A549 (cell line): ENCODE data around the gene AUTS2. TPM values are rescaled to one million over a fixed set of nuclear protein-coding genes. Genes with fewer than 3 reads are reported as not detected.

Experiments
- ATAC-seq, 2 experiments: fragments of 200-7000 bp in 1 of 2; fragments of >200 bp in 1 of 2; cut with Nextera tagmentation in 1 of 2; cut with Tn5 transposase in 1 of 2; 3 replicates each; pipeline versions ENCODE4 v1.8.0 to v1.9.1; 2018 to 2020; ENCODE audit warnings: mild to moderate bottlenecking in 1 of 2, moderate library complexity in 1 of 2
- CTCF ChIA-PET: fragments of 300-600 bp; sonication (Branson Sonifier 250); formaldehyde crosslinking; extraction: SDS; loops from one replicate; lab custom pipeline; 2021; ENCODE audit warnings: antibody characterized with exemption, inconsistent platforms; lab: Yijun Ruan, JAX
- POLR2A ChIA-PET: fragments of 350-600 bp; formaldehyde crosslinking; extraction: SDS; loops from one replicate; lab custom pipeline; 2021; ENCODE audit warnings: antibody characterized with exemption, inconsistent platforms; lab: Yijun Ruan, JAX
- DNase-seq, 2 experiments: peaks; one replicate each; pipeline versions ENCODE4 v3.0.0 to v3.0.0-alpha.2; 2011 to 2016; ENCODE audit warnings: low read depth in 1 of 2, low spot score in 1 of 2
- FAIRE-seq: peaks from 2 replicates; lab custom pipeline; 2011; peaks lifted over from hg19 to GRCh38; lab: Jason Lieb, UNC
- H3K27ac ChIP-seq, 2 experiments: fragments of >200 bp; sonication (Bioruptor Twin); formaldehyde crosslinking; 3 replicates each; pipeline ENCODE4 v1.5.1; 2016 to 2017
- H3K4me1 ChIP-seq: fragments of >200 bp; sonication (Bioruptor Twin); formaldehyde crosslinking; 3 replicates; pipeline ENCODE4 v1.6.1; 2016
- H3K4me2 ChIP-seq: fragments of >200 bp; sonication (Bioruptor Twin); formaldehyde crosslinking; 3 replicates; pipeline ENCODE4 v1.6.1; 2016
- H3K4me3 ChIP-seq: fragments of >200 bp; sonication (Bioruptor Twin); formaldehyde crosslinking; 3 replicates; pipeline ENCODE4 v1.5.1; 2016
- H3K9me3 ChIP-seq: fragments of >200 bp; sonication (Bioruptor Twin); formaldehyde crosslinking; 3 replicates; pipeline ENCODE4 v1.6.1; 2016
- CBX2 ChIP-seq: fragments of 200-600 bp; sonication (generic); IDR thresholded peaks from 2 replicates; pipeline ENCODE4 v1.6.1; 2016; ENCODE audit warnings: low read depth, mild to moderate bottlenecking, borderline replicate concordance
- CEBPB ChIP-seq, 2 experiments: fragments of >200 bp in 1 of 2; sonication (Bioruptor Twin) in 1 of 2; formaldehyde crosslinking in 1 of 2; IDR thresholded peaks; 2 replicates each; pipeline ENCODE4 v1.6.1; 2012 to 2016
- CHD2 ChIP-seq: fragments of 150-350 bp; IDR thresholded peaks from 2 replicates; pipeline ENCODE4 v1.6.1; 2014; ENCODE audit warnings: low read length; ENCODE audit not compliant: partially characterized antibody
- EHF ChIP-seq: fragments of 250-450 bp; sonication (Bioruptor Pico); IDR thresholded peaks from 2 replicates; pipeline ENCODE4 v1.5.0; 2020; ENCODE audit warnings: mild to moderate bottlenecking
- EP300 ChIP-seq, 2 experiments: fragments of >200 bp; sonication (Bioruptor Twin); formaldehyde crosslinking; IDR thresholded peaks; 2 replicates in 1 of 2; 3 replicates in 1 of 2; pipeline ENCODE4 v1.6.1; 2016 to 2017
- FOXS1 ChIP-seq: fragments of 250-450 bp; sonication (Bioruptor Pico); IDR thresholded peaks from 2 replicates; pipeline ENCODE4 v1.5.0; 2020; ENCODE audit warnings: mild to moderate bottlenecking, moderate library complexity
- GATA3 ChIP-seq: IDR thresholded peaks from 2 replicates; pipeline ENCODE4 v1.6.1; 2012; ENCODE audit warnings: borderline replicate concordance
- HEYL ChIP-seq: fragments of 250-450 bp; sonication (Bioruptor Pico); IDR thresholded peaks from 2 replicates; pipeline ENCODE4 v1.8.0; 2021; ENCODE audit warnings: mild to moderate bottlenecking, moderate library complexity
- HOXB13 ChIP-seq: fragments of 250-450 bp; sonication (Bioruptor Pico); IDR thresholded peaks from 2 replicates; pipeline ENCODE4 v1.5.0; 2020; ENCODE audit warnings: low read depth, mild to moderate bottlenecking, moderate library complexity
- JUNB ChIP-seq: fragments of >200 bp; sonication (Bioruptor Twin); formaldehyde crosslinking; IDR thresholded peaks from 2 replicates; pipeline ENCODE4 v1.6.1; 2016
- KDM1A ChIP-seq: fragments of 200-600 bp; sonication (generic); IDR thresholded peaks from 2 replicates; pipeline ENCODE4 v1.6.1; 2016; ENCODE audit warnings: low read depth, mild to moderate bottlenecking
- MYC ChIP-seq: IDR thresholded peaks from 2 replicates; pipeline ENCODE4 v1.6.1; 2012; ENCODE audit warnings: mild to moderate bottlenecking, inconsistent platforms, low read length, improper control_type of control experiment, borderline replicate concordance
- NFE2L2 ChIP-seq: fragments of 150-350 bp; conservative IDR thresholded peaks from 2 replicates; pipeline ENCODE4 v1.6.1; 2014; ENCODE audit warnings: low read length
- NPAS2 ChIP-seq: fragments of 250-450 bp; sonication (Bioruptor Pico); IDR thresholded peaks from 2 replicates; pipeline ENCODE4 v1.8.0; 2022; ENCODE audit warnings: mild to moderate bottlenecking, moderate library complexity, borderline replicate concordance
- PHF8 ChIP-seq: fragments of 200-600 bp; sonication (generic); IDR thresholded peaks from 2 replicates; pipeline ENCODE4 v1.6.1; 2016; ENCODE audit warnings: low read depth, mild to moderate bottlenecking, antibody characterized with exemption, moderate library complexity, borderline replicate concordance
- RNF2 ChIP-seq: fragments of 200-600 bp; sonication (generic); IDR thresholded peaks from 2 replicates; pipeline ENCODE4 v1.6.1; 2016; ENCODE audit warnings: low read depth, mild to moderate bottlenecking, antibody characterized with exemption, moderate library complexity, borderline replicate concordance
- TP53 ChIP-seq: fragments of 250-450 bp; sonication (Bioruptor Pico); IDR thresholded peaks from 2 replicates; pipeline ENCODE4 v1.5.0; 2021; ENCODE audit warnings: mild to moderate bottlenecking, moderate library complexity
- ZNF302 ChIP-seq: fragments of 250-450 bp; sonication (Bioruptor Pico); IDR thresholded peaks from 2 replicates; pipeline ENCODE4 v1.9.0; 2021; ENCODE audit warnings: inconsistent platforms, mild to moderate bottlenecking, moderate library complexity
- ZSCAN20 ChIP-seq: fragments of 250-450 bp; sonication (Bioruptor Pico); IDR thresholded peaks from 2 replicates; pipeline ENCODE4 v1.8.0; 2022; ENCODE audit warnings: mild to moderate bottlenecking, moderate library complexity
- WGBS: methylation state at CpG from one replicate; pipeline ENCODE4 v1.1.6; 2017; ENCODE audit errors: missing lambda C conversion rate; 5-methylcytosine and 5-hydroxymethylcytosine counted together
- polyA plus RNA-seq, 4 experiments: library from polyadenylated mRNA; depleted of rRNA in 3 of 4; stranded (reverse); fragments of >200 nt; fragmentation: RNase III in 1 of 4; extraction: RNeasy Plus Mini Kit Qiagen cat#74134 plus additional on column Dnase treatment in 1 of 4; gene quantifications; 2 replicates in 3 of 4; 3 replicates in 1 of 4; pipeline ENCODE4 v1.2.3, GENCODE V29; 2011 to 2017
- TF ChIP-seq, protein P1 (sequence below): IDR thresholded peaks from 2 replicates; pipeline ENCODE4 v1.6.1; 2012; ENCODE audit warnings: low read depth, borderline replicate concordance
- TF ChIP-seq, protein P2 (sequence below): IDR thresholded peaks from 2 replicates; pipeline ENCODE4 v1.6.1; 2012
- TF ChIP-seq, protein P3 (sequence below): fragments of 250-450 bp; sonication (Bioruptor Pico); IDR thresholded peaks from 2 replicates; pipeline ENCODE4 v1.5.0; 2021; ENCODE audit warnings: mild to moderate bottlenecking, moderate library complexity, borderline replicate concordance
- TF ChIP-seq, protein P4 (sequence below): fragments of 150-350 bp; IDR thresholded peaks from 2 replicates; pipeline ENCODE4 v1.6.1; 2014; ENCODE audit warnings: low read depth, mild to moderate bottlenecking, low read length
- TF ChIP-seq, protein P5 (sequence below): fragments of 200-600 bp; sonication (generic); IDR thresholded peaks from 2 replicates; pipeline ENCODE4 v1.6.1; 2016; ENCODE audit warnings: antibody characterized with exemption, mild to moderate bottlenecking, moderate library complexity

The AUTS2 gene
- polyA plus RNA-seq, 2 of the 4 experiments (the other 2 are of a cell fraction) = 1.6 to 3.6 TPM

DNA sequence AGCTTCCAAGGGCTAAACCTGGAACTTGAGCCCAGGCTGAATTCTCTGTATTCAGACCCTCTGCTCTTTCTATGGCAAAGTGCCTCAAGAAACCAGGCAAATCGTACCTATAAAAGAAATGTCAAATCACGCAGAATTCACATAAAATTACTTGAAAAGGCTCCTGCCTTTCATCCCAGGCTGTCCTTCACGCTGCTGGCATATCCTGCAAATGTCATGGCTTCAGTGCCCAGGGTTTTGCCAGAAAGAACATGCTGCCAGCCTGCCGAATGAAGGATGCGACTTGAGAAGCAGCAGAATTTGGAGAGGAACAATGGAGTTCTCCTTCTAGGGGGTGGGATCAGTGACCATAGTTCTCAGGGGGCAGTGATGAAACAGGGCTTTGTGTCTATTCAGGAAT is 931.2 kb downstream of the AUTS2 start:
- ChIA-PET CTCF (interaction anchor here (0.6 kb wide), 1 partner anchor 213 kb away, joined by 3 read pairs; no protein-coding TSS in a partner anchor), POLR2A (no interaction called here)
- ATAC-seq (no peak), FAIRE-seq (no peak), DNase-seq (no peak)
- 40% methylated on average over 5 of the region's 5 CpGs for WGBS
- Histone ChIP-seq H3K4me3 (no peak overlapping the region), H3K9me3 (no peaks in the 10 kb centered on the region; the same call in 2 of the 3 replicates), H3K4me2 (no peak overlapping the region), H3K27ac (no peak overlapping the region), H3K4me1 (no peaks in the 10 kb centered on the region)
- TF ChIP-seq, protein P1, sequence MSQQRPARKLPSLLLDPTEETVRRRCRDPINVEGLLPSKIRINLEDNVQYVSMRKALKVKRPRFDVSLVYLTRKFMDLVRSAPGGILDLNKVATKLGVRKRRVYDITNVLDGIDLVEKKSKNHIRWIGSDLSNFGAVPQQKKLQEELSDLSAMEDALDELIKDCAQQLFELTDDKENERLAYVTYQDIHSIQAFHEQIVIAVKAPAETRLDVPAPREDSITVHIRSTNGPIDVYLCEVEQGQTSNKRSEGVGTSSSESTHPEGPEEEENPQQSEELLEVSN = no peak
- no peak for TF ChIP-seq RNF2
- no peak for TF ChIP-seq MYC
- no peak for TF ChIP-seq HOXB13 (CRISPR knock-in tag)
- TF ChIP-seq CEBPB (IDR thresholded peaks at IDR 0.05) = no peak
- no peak for TF ChIP-seq CBX2
- TF ChIP-seq, protein P2, sequence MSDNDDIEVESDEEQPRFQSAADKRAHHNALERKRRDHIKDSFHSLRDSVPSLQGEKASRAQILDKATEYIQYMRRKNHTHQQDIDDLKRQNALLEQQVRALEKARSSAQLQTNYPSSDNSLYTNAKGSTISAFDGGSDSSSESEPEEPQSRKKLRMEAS = no peak
- TF ChIP-seq EHF (CRISPR knock-in tag) = no peak
- TF ChIP-seq ZSCAN20 = no peak
- TF ChIP-seq, protein P3, sequence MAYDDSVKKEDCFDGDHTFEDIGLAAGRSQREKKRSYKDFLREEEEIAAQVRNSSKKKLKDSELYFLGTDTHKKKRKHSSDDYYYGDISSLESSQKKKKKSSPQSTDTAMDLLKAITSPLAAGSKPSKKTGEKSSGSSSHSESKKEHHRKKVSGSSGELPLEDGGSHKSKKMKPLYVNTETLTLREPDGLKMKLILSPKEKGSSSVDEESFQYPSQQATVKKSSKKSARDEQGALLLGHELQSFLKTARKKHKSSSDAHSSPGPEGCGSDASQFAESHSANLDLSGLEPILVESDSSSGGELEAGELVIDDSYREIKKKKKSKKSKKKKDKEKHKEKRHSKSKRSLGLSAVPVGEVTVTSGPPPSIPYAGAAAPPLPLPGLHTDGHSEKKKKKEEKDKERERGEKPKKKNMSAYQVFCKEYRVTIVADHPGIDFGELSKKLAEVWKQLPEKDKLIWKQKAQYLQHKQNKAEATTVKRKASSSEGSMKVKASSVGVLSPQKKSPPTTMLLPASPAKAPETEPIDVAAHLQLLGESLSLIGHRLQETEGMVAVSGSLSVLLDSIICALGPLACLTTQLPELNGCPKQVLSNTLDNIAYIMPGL (CRISPR knock-in tag) = no peak
- no peak for TF ChIP-seq GATA3
- TF ChIP-seq NFE2L2 = no peak
- no peak for TF ChIP-seq JUNB
- TF ChIP-seq PHF8 = no peak
- no peak for TF ChIP-seq HEYL (CRISPR knock-in tag)
- TF ChIP-seq, protein P4, sequence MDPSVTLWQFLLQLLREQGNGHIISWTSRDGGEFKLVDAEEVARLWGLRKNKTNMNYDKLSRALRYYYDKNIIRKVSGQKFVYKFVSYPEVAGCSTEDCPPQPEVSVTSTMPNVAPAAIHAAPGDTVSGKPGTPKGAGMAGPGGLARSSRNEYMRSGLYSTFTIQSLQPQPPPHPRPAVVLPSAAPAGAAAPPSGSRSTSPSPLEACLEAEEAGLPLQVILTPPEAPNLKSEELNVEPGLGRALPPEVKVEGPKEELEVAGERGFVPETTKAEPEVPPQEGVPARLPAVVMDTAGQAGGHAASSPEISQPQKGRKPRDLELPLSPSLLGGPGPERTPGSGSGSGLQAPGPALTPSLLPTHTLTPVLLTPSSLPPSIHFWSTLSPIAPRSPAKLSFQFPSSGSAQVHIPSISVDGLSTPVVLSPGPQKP = no peak
- no peak for TF ChIP-seq ZNF302 (CRISPR knock-in tag)

DNA sequence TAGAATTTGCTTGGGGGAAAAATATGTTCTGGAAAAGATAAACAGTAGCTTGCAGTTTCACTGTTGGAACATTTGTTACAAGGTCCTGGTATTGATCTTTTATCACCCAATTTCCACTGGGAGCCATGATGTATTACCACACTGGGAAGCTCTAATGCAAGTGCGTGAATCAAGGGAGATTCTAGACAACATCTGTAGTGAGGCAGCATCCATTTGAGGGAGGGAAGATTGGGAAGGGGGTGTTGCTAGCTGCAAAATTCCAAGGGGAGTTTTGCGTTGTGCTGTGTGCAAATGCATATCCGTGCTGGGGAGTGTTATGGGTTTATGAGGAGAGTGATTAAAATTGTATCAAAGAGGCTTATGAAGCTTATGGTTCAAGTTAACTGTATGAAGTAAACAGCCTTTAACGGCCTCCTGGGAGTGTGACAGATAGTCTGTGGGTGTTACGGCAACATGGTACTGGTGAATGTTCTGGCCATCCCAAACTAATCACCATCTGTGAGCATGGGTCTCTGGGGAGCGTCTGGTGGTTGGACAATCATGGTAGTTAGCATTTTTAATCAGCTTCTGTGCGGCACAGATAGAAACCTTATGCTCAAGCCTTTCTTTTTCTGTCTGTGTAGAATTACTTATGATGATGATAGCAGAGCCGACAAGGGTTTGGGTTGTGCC is 931.8 kb downstream of the AUTS2 start:
- WGBS = 34% methylated on average over 8 of the region's 8 CpGs
- no peak overlapping the region for H3K27ac ChIP-seq
- POLR2A ChIA-PET = interaction anchor here (0.6 kb wide), 1 partner anchor 12 kb away, joined by 3 read pairs; no protein-coding TSS in a partner anchor
- ATAC-seq (no peak), FAIRE-seq (no peak), DNase-seq (no peak)
- no peaks in the 10 kb centered on the region for H3K4me1 ChIP-seq
- H3K4me2 ChIP-seq = no peak overlapping the region
- no peak overlapping the region for H3K4me3 ChIP-seq
- no peaks in the 10 kb centered on the region; the same call in 2 of the 3 replicates for H3K9me3 ChIP-seq
- CTCF ChIA-PET = interaction anchor here (0.6 kb wide), 1 partner anchor 214 kb away, joined by 3 read pairs; no protein-coding TSS in a partner anchor
- TF ChIP-seq EP300 (IDR thresholded peaks at IDR 0.05) (no peak), NPAS2 (CRISPR knock-in tag) (no peak), RNF2 (no peak), FOXS1 (no peak), CHD2 (no peak), TP53 (CRISPR knock-in tag) (no peak), KDM1A (no peak)
- TF ChIP-seq, protein P3 (CRISPR knock-in tag) = no peak
- TF ChIP-seq, protein P5, sequence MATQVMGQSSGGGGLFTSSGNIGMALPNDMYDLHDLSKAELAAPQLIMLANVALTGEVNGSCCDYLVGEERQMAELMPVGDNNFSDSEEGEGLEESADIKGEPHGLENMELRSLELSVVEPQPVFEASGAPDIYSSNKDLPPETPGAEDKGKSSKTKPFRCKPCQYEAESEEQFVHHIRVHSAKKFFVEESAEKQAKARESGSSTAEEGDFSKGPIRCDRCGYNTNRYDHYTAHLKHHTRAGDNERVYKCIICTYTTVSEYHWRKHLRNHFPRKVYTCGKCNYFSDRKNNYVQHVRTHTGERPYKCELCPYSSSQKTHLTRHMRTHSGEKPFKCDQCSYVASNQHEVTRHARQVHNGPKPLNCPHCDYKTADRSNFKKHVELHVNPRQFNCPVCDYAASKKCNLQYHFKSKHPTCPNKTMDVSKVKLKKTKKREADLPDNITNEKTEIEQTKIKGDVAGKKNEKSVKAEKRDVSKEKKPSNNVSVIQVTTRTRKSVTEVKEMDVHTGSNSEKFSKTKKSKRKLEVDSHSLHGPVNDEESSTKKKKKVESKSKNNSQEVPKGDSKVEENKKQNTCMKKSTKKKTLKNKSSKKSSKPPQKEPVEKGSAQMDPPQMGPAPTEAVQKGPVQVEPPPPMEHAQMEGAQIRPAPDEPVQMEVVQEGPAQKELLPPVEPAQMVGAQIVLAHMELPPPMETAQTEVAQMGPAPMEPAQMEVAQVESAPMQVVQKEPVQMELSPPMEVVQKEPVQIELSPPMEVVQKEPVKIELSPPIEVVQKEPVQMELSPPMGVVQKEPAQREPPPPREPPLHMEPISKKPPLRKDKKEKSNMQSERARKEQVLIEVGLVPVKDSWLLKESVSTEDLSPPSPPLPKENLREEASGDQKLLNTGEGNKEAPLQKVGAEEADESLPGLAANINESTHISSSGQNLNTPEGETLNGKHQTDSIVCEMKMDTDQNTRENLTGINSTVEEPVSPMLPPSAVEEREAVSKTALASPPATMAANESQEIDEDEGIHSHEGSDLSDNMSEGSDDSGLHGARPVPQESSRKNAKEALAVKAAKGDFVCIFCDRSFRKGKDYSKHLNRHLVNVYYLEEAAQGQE = no peak
- TF ChIP-seq, protein P4 = no peak
